Fibroblast of lung (primary cell): Measurements from ENCODE around the gene CDC42EP1. TPM values are rescaled to one million over a fixed set of nuclear protein-coding genes. Genes with fewer than 3 reads are reported as not detected.

Source experiments
- DNase-seq, 2 donors: peaks; one replicate each; pipeline versions ENCODE4 v3.0.0 to v3.0.0-alpha.2; 2010; ENCODE audit warnings: low read depth in 2 of 2
- H2AFZ ChIP-seq: 2 replicates; pipeline ENCODE4 v1.5.1; 2012; ENCODE audit warnings: low read length, control low read depth, inconsistent platforms
- H3K27ac ChIP-seq: 2 replicates; pipeline ENCODE4 v1.5.1; 2011; ENCODE audit warnings: low read length, control low read depth; ENCODE audit not compliant: insufficient read depth
- H3K27me3 ChIP-seq: 2 replicates; pipeline ENCODE4 v1.5.1; 2011; ENCODE audit warnings: mild to moderate bottlenecking, low read length; ENCODE audit not compliant: control insufficient read depth, insufficient read depth
- H3K36me3 ChIP-seq: 2 replicates; pipeline ENCODE4 v1.5.1; 2011; ENCODE audit warnings: low read length; ENCODE audit not compliant: control insufficient read depth, insufficient read depth
- H3K4me1 ChIP-seq: 2 replicates; pipeline ENCODE4 v1.5.1; 2011; ENCODE audit warnings: low read length; ENCODE audit not compliant: control insufficient read depth, insufficient read depth; ENCODE audit errors: extremely low read depth
- H3K4me2 ChIP-seq: 2 replicates; pipeline ENCODE4 v1.5.1; 2011; ENCODE audit warnings: low read length, control low read depth; ENCODE audit not compliant: insufficient read depth; ENCODE audit errors: extremely low read depth
- H3K4me3 ChIP-seq, 4 experiments: fragments of 200-600 bp in 1 of 4; sonication (generic) in 1 of 4; replicated peaks in 1 of 4; 2 replicates each; pipeline ENCODE4 v1.5.1; 2011 to 2016; ENCODE audit warnings: low read length in 4 of 4, low read depth in 3 of 4, mild to moderate bottlenecking in 3 of 4, control low read depth in 2 of 4, inconsistent platforms in 1 of 4, mixed read lengths in 1 of 4; ENCODE audit not compliant: insufficient read depth in 1 of 4; ENCODE audit errors: control extremely low read depth in 1 of 4
- H3K79me2 ChIP-seq: 2 replicates; pipeline ENCODE4 v1.5.1; 2012; ENCODE audit warnings: mild to moderate bottlenecking, low read length, inconsistent platforms; ENCODE audit not compliant: control insufficient read depth, insufficient read depth
- H3K9ac ChIP-seq: 2 replicates; pipeline ENCODE4 v1.5.1; 2011; ENCODE audit warnings: mild to moderate bottlenecking, low read length, control low read depth; ENCODE audit not compliant: insufficient read depth
- H3K9me3 ChIP-seq: 2 replicates; pipeline ENCODE4 v1.5.1; 2012; ENCODE audit warnings: low read depth, low read length; ENCODE audit not compliant: control insufficient read depth, insufficient read depth
- H4K20me1 ChIP-seq: 2 replicates; pipeline ENCODE4 v1.5.1; 2011; ENCODE audit warnings: low read length; ENCODE audit not compliant: control insufficient read depth, insufficient read depth; ENCODE audit errors: extremely low read depth
- CTCF ChIP-seq, 2 donors: IDR thresholded peaks in 1 of 2; conservative IDR thresholded peaks in 1 of 2; 1 replicate in 1 of 2; 2 replicates in 1 of 2; pipeline ENCODE4 v1.5.1; 2011 to 2012; ENCODE audit warnings: low read length in 2 of 2, control low read depth in 1 of 2, inconsistent platforms in 1 of 2, low read depth in 1 of 2, mild to moderate bottlenecking in 1 of 2
- EZH2 ChIP-seq: IDR thresholded peaks from 2 replicates; pipeline ENCODE4 v1.5.1; 2012; ENCODE audit warnings: low read length, control low read depth, mild to moderate bottlenecking; ENCODE audit errors: missing control alignments
- polyA plus RNA-seq, 2 donors: library from polyadenylated mRNA; depleted of rRNA in 1 of 2; stranded (reverse) in 1 of 2; unstranded in 1 of 2; fragments of >200 nt; gene quantifications; 2 replicates each; pipeline ENCODE4 v1.2.1, GENCODE V29; 2011 to 2012; ENCODE audit warnings: missing spikeins in 1 of 2
- total RNA-seq: library from RNA; depleted of rRNA; stranded (reverse); fragments of >200 nt; gene quantifications from 2 replicates; pipeline ENCODE4 v1.2.1, GENCODE V29; 2014

Gene CDC42EP1
- total and polyA plus RNA-seq, 2 donors (not counting 1 experiment from before 2014, with no cell fraction given), result 10.4 to 17.2 TPM

DNA sequence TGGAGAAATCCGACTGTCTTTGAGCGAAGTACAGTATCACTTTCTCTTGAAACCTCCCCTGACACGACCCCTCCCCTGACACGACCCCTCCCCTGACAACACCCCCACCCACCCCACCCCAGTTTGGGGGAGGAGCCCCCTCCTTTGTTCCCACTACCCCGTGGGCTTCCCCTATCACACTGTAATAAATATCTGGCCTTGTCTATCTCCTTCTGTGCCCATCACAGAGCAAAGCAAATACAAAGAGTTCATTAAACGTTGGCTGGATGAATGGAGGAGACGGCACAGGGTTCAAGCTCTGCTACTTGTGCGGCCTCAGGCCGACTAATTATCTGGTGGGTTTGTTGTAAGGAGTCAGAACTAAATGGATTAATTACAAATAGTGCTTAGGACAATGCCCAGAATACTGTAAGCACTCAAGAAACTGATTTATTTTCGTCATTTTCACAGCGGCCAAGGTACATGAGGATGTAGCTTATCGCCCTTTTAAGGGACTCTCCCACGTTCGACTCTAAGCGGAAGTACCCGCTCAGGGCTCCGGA, 47.7 kb downstream of the CDC42EP1 start:
- peak overlapping the region; percentile 66 for H3K4me2 ChIP-seq
- H3K4me1 ChIP-seq, result peaks cover 3% of the 10 kb centered on the region
- TF ChIP-seq CTCF (conservative IDR thresholded peaks at IDR 0.05 in 1 of 2, IDR thresholded peaks at IDR 0.05 in 1 of 2; ENCODE audit: low read depth in 1 of 2, low read length in 2 of 2) (no peak), EZH2 (no peak)
- peaks cover 8% of the 10 kb centered on the region for H3K27me3 ChIP-seq
- H3K9me3 ChIP-seq, result no peaks in the 10 kb centered on the region
- H3K4me3 ChIP-seq, result peak overlapping the region; percentile 57 to 96 (median 76)
- peaks cover 24% of the 10 kb centered on the region for H3K79me2 ChIP-seq
- H2AFZ ChIP-seq, result peak overlapping the region; percentile 76
- no peaks in the 10 kb centered on the region for H3K36me3 ChIP-seq
- no peak for DNase-seq
- H3K9ac ChIP-seq, result peak overlapping the region; percentile 80
- H4K20me1 ChIP-seq, result no peaks in the 10 kb centered on the region
- peak overlapping the region; percentile 95 for H3K27ac ChIP-seq

GRCh38 chr22:37608477-37609239, 48.4 kb downstream of the CDC42EP1 start, which contains the start of gene GGA1:
TSS of gene GGA1 (plus strand) at chr22:37608834. CDS start at chr22:37608861, 27 bp downstream.
- peaks cover 8% of the 10 kb centered on the region for H3K27me3 ChIP-seq
- H3K27ac ChIP-seq, result peak within 1 kb of the TSS; percentile 95
- peaks cover 24% of the 10 kb centered on the region for H3K79me2 ChIP-seq
- no peaks in the 10 kb centered on the region for H3K9me3 ChIP-seq
- no peaks in the 10 kb centered on the region for H4K20me1 ChIP-seq
- H3K9ac ChIP-seq, result peak within 1 kb of the TSS; percentile 80
- H2AFZ ChIP-seq, result peak within 1 kb of the TSS; percentile 76
- H3K36me3 ChIP-seq, result no peaks in the 10 kb centered on the region
- DNase-seq, result peak; percentile 98
- peak within 1 kb of the TSS; percentile 86 to 96 (median 92) for H3K4me3 ChIP-seq
- peak within 1 kb of the TSS; percentile 95 for H3K4me2 ChIP-seq
- no peak for TF ChIP-seq CTCF (conservative IDR thresholded peaks at IDR 0.05 in 1 of 2, IDR thresholded peaks at IDR 0.05 in 1 of 2; ENCODE audit: low read depth in 1 of 2, low read length in 2 of 2)
- TF ChIP-seq EZH2, result no peak
- H3K4me1 ChIP-seq, result peaks cover 6% of the 10 kb centered on the region
